Mesendoderm (in vitro differentiated cells): ENCODE results near the gene RHOF.
"Not testable (repeated sequence)": the region's sequence is repeated elsewhere in the genome, so short reads cannot be mapped to it uniquely, and the experiment has no call there.

Source experiments
- DNase-seq: peaks from one replicate; pipeline ENCODE4 v3.0.0; 2013
- H2AK5ac ChIP-seq: 2 replicates; pipeline ENCODE4 v1.6.1; 2013; ENCODE audit warnings: low read length, inconsistent platforms
- H2BK120ac ChIP-seq: 2 replicates; pipeline ENCODE4 v1.6.1; 2013; ENCODE audit warnings: low read depth, mild to moderate bottlenecking, low read length, moderate library complexity, mixed read lengths
- H2BK15ac ChIP-seq: replicated peaks from 2 replicates; pipeline ENCODE4 v1.6.1; 2013; ENCODE audit warnings: low read depth, mild to moderate bottlenecking, moderate library complexity
- H2BK5ac ChIP-seq: 2 replicates; pipeline ENCODE4 v1.6.1; 2013; ENCODE audit warnings: low read length, inconsistent platforms
- H3K18ac ChIP-seq: 2 replicates; pipeline ENCODE4 v1.6.1; 2013; ENCODE audit warnings: mild to moderate bottlenecking, low read length, mixed read lengths
- H3K23ac ChIP-seq: one replicate; pipeline ENCODE4 v1.6.1; 2013; ENCODE audit warnings: low read length
- H3K27ac ChIP-seq: 2 replicates; pipeline ENCODE4 v1.5.1; 2013; ENCODE audit warnings: low read depth, mild to moderate bottlenecking, inconsistent platforms, low read length, moderate library complexity
- H3K27me3 ChIP-seq: 2 replicates; pipeline ENCODE4 v1.6.1; 2013; ENCODE audit warnings: low read length, control low read depth, mild to moderate bottlenecking, inconsistent platforms; ENCODE audit not compliant: insufficient read depth, poor library complexity
- H3K36me3 ChIP-seq: 2 replicates; pipeline ENCODE4 v1.6.1; 2013; ENCODE audit warnings: low read length, inconsistent platforms; ENCODE audit not compliant: control insufficient read depth, insufficient read depth
- H3K4ac ChIP-seq: one replicate; pipeline ENCODE4 v1.6.1; 2013; ENCODE audit warnings: low read depth, mild to moderate bottlenecking, low read length, moderate library complexity
- H3K4me1 ChIP-seq: 2 replicates; pipeline ENCODE4 v1.6.1; 2013; ENCODE audit warnings: low read depth, low read length, inconsistent platforms; ENCODE audit not compliant: control insufficient read depth
- H3K4me2 ChIP-seq: 2 replicates; pipeline ENCODE4 v1.6.1; 2013; ENCODE audit warnings: low read length
- H3K4me3 ChIP-seq: 2 replicates; pipeline ENCODE4 v1.5.1; 2013; ENCODE audit warnings: mild to moderate bottlenecking, low read length
- H3K56ac ChIP-seq: one replicate; pipeline ENCODE4 v1.6.1; 2013; ENCODE audit warnings: low read length
- H3K79me1 ChIP-seq: 2 replicates; pipeline ENCODE4 v1.6.1; 2013; ENCODE audit warnings: low read length, inconsistent platforms
- H3K79me2 ChIP-seq: 2 replicates; pipeline ENCODE4 v1.6.1; 2013; ENCODE audit warnings: mild to moderate bottlenecking, low read length; ENCODE audit not compliant: control insufficient read depth, insufficient read depth
- H3K9ac ChIP-seq: 2 replicates; pipeline ENCODE4 v1.6.1; 2013; ENCODE audit warnings: low read length, inconsistent platforms
- H4K5ac ChIP-seq: one replicate; pipeline ENCODE4 v1.6.1; 2013; ENCODE audit warnings: low read length
- H4K8ac ChIP-seq: one replicate; pipeline ENCODE4 v1.6.1; 2013; ENCODE audit warnings: low read depth, mild to moderate bottlenecking, control low read depth, low read length, moderate library complexity
- WGBS: extraction: QIAGEN DNeasy Blood & Tissue Kit; methylation state at CpG from one replicate; pipeline ENCODE4 v1.1.7; 2013; ENCODE audit warnings: low lambda C conversion rate, missing lambda C conversion rate; ENCODE audit not compliant: insufficient coverage; ENCODE audit errors: extremely low coverage; 5-methylcytosine and 5-hydroxymethylcytosine counted together

The RHOF gene

GRCh38 chr12:121745545-121745944 lies 47.9 kb downstream of the RHOF start:
- H3K4me2 ChIP-seq, H4K8ac ChIP-seq, H3K27me3 ChIP-seq, H3K23ac ChIP-seq, H3K4me3 ChIP-seq, H3K27ac ChIP-seq, H2AK5ac ChIP-seq, H2BK120ac ChIP-seq, H2BK5ac ChIP-seq, H3K18ac ChIP-seq, H3K9ac ChIP-seq, H3K79me1 ChIP-seq, DNase-seq, H3K4ac ChIP-seq, H3K36me3 ChIP-seq, H4K5ac ChIP-seq, H3K56ac ChIP-seq, H2BK15ac ChIP-seq, H3K79me2 ChIP-seq, H3K4me1 ChIP-seq: not testable (repeated sequence)
- WGBS = no CpG with 5 or more reads among the region's 5 CpGs

DNA sequence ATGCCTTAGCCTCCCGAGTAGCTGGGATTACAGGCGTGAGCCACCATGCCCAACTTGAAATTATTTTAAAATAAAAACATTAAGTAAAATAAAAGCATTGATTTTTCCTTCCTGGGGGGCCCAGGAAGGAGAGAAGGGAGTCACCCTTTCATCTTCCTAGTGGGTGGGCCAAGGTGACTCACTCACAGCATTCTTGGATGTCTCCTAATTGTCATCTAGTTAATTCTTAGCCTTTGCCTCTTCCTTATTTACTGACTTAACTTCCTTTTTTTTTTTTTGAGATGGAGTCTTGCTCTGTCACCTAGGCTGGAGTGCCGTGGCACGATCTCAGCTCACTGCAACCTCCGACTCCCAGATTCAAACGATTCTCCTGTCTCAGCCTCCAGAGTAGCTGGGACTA lies 51.7 kb downstream of the RHOF start:
- H2BK120ac ChIP-seq = no peak overlapping the region
- H3K23ac ChIP-seq = no peak overlapping the region
- DNase-seq = no peak
- H4K5ac ChIP-seq = no peak overlapping the region
- H3K36me3 ChIP-seq = no peaks in the 10 kb centered on the region
- no peaks in the 10 kb centered on the region for H3K27me3 ChIP-seq
- no peak overlapping the region for H3K4ac ChIP-seq
- H3K27ac ChIP-seq = no peak overlapping the region
- no peak overlapping the region for H3K56ac ChIP-seq
- H2BK15ac ChIP-seq = no peak overlapping the region
- H3K4me1 ChIP-seq = no peaks in the 10 kb centered on the region
- H4K8ac ChIP-seq = no peak overlapping the region
- H3K18ac ChIP-seq = no peak overlapping the region
- H2AK5ac ChIP-seq = no peak overlapping the region
- no peak overlapping the region for H3K4me2 ChIP-seq
- no peaks in the 10 kb centered on the region for H3K79me1 ChIP-seq
- H2BK5ac ChIP-seq = no peak overlapping the region
- no peaks in the 10 kb centered on the region for H3K79me2 ChIP-seq
- H3K4me3 ChIP-seq = no peak overlapping the region
- H3K9ac ChIP-seq = no peak overlapping the region
- WGBS = no CpG with 5 or more reads among the region's 6 CpGs

DNA sequence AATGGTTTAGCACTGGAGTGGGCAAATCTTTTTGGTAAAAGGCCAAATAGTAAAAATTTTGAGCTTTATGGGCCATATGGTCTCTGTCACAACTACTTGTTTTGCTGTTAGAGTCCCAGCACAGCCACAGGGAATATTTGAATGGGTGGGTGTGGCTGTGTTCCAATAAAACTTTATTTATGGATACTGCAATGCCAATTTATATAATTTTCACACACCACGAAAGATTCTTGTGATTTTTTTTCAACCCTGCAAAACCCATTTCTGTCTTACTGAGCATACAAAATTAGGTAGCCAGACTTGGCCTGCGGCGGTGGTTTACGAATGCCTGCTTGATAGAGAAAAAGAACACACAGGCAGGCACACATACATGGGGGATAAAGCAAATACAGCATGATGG lies 52.6 kb downstream of the RHOF start:
- Histone ChIP-seq H3K4me1 (no peaks in the 10 kb centered on the region), H4K5ac (no peak overlapping the region), H3K27me3 (no peaks in the 10 kb centered on the region), H3K9ac (no peak overlapping the region), H3K79me1 (no peaks in the 10 kb centered on the region), H3K4ac (no peak overlapping the region), H3K27ac (no peak overlapping the region), H3K79me2 (no peaks in the 10 kb centered on the region), H2BK5ac (no peak overlapping the region), H3K4me3 (no peak overlapping the region), H3K56ac (no peak overlapping the region), H3K4me2 (no peak overlapping the region), H3K23ac (no peak overlapping the region), H3K18ac (no peak overlapping the region), H3K36me3 (no peaks in the 10 kb centered on the region), H2BK15ac (no peak overlapping the region), H4K8ac (no peak overlapping the region), H2BK120ac (no peak overlapping the region), H2AK5ac (no peak overlapping the region)
- DNase-seq = no peak
- no CpG with 5 or more reads among the region's 4 CpGs for WGBS

GRCh38 chr12:121738340-121738858 lies 55.1 kb downstream of the RHOF start:
- DNase-seq = no peak
- no peaks in the 10 kb centered on the region for H3K36me3 ChIP-seq
- no peak overlapping the region for H3K27ac ChIP-seq
- H2BK120ac ChIP-seq = no peak overlapping the region
- H3K79me1 ChIP-seq = no peaks in the 10 kb centered on the region
- H2BK5ac ChIP-seq = no peak overlapping the region
- no peaks in the 10 kb centered on the region for H3K79me2 ChIP-seq
- H3K56ac ChIP-seq = no peak overlapping the region
- no peak overlapping the region for H4K8ac ChIP-seq
- WGBS = no CpG with 5 or more reads among the region's 9 CpGs
- H3K4me3 ChIP-seq = no peak overlapping the region
- no peak overlapping the region for H3K4me2 ChIP-seq
- no peaks in the 10 kb centered on the region for H3K4me1 ChIP-seq
- no peak overlapping the region for H4K5ac ChIP-seq
- no peaks in the 10 kb centered on the region for H3K27me3 ChIP-seq
- no peak overlapping the region for H2AK5ac ChIP-seq
- H3K18ac ChIP-seq = no peak overlapping the region
- no peak overlapping the region for H3K4ac ChIP-seq
- no peak overlapping the region for H3K9ac ChIP-seq
- no peak overlapping the region for H2BK15ac ChIP-seq
- H3K23ac ChIP-seq = no peak overlapping the region

- Histone ChIP-seq H3K27ac (no peak overlapping the region), H2BK15ac (no peak overlapping the region), H3K36me3 (no peaks in the 10 kb centered on the region), H2BK120ac (no peak overlapping the region), H2AK5ac (no peak overlapping the region), H3K79me1 (peaks cover 2% of the 10 kb centered on the region), H3K56ac (no peak overlapping the region), H3K18ac (no peak overlapping the region), H3K79me2 (no peaks in the 10 kb centered on the region), H4K8ac (no peak overlapping the region), H4K5ac (no peak overlapping the region), H3K23ac (no peak overlapping the region), H3K4ac (no peak overlapping the region), H3K4me3 (no peak overlapping the region), H2BK5ac (no peak overlapping the region), H3K4me1 (no peaks in the 10 kb centered on the region), H3K4me2 (no peak overlapping the region), H3K27me3 (no peaks in the 10 kb centered on the region), H3K9ac (no peak overlapping the region)
- no CpG with 5 or more reads among the region's 8 CpGs for WGBS
- no peak for DNase-seq
These were observed 59.6 kb downstream of the RHOF start for GRCh38 chr12:121733849-121734248.

GRCh38 chr12:121731473-121731872 lies 62.0 kb downstream of the RHOF start:
- Histone ChIP-seq H4K8ac (no peak overlapping the region), H2AK5ac (no peak overlapping the region), H2BK15ac (no peak overlapping the region), H3K79me1 (peaks cover 2% of the 10 kb centered on the region), H3K4me2 (no peak overlapping the region), H3K23ac (no peak overlapping the region), H3K79me2 (no peaks in the 10 kb centered on the region), H2BK120ac (no peak overlapping the region), H3K4ac (no peak overlapping the region), H3K4me3 (no peak overlapping the region), H3K9ac (no peak overlapping the region), H4K5ac (no peak overlapping the region), H3K27me3 (no peaks in the 10 kb centered on the region), H2BK5ac (no peak overlapping the region), H3K36me3 (no peaks in the 10 kb centered on the region), H3K4me1 (no peaks in the 10 kb centered on the region), H3K18ac (no peak overlapping the region), H3K27ac (no peak overlapping the region), H3K56ac (no peak overlapping the region)
- WGBS = no CpG with 5 or more reads among the region's 7 CpGs
- no peak for DNase-seq
